H1 (cell line): ENCODE data around the gene GEMIN7. TPM values are rescaled to one million over a fixed set of nuclear protein-coding genes. Genes with fewer than 3 reads are reported as not detected.

ENCODE experiments used
- CTCF ChIA-PET: fragments of 300-600 bp; sonication (Branson Sonifier 250); formaldehyde crosslinking; loops from one replicate; lab custom pipeline; 2021; ENCODE audit not compliant: partially characterized antibody; lab: Charles Lee
- POLR2A ChIA-PET: fragments of 300-600 bp; sonication (Branson Sonifier 250); formaldehyde crosslinking; loops from one replicate; lab custom pipeline; 2021; ENCODE audit warnings: inconsistent platforms; ENCODE audit not compliant: partially characterized antibody; lab: Charles Lee
- DNase-seq, 2 experiments: peaks; one replicate each; pipeline versions ENCODE4 v3.0.0 to v3.0.0-alpha.2; 2010 to 2022; ENCODE audit warnings: low spot score in 2 of 2, low read depth in 1 of 2, mixed read lengths in 1 of 2
- FAIRE-seq: peaks from 2 replicates; lab custom pipeline; 2011; peaks lifted over from hg19 to GRCh38; lab: Jason Lieb, UNC
- H2AFZ ChIP-seq: 2 replicates; pipeline ENCODE4 v1.8.1; 2012; ENCODE audit warnings: low read length, inconsistent platforms
- H2AK5ac ChIP-seq: 2 replicates; pipeline ENCODE4 v1.6.1; 2013; ENCODE audit warnings: low read depth, low read length
- H2BK120ac ChIP-seq: replicated peaks from 2 replicates; pipeline ENCODE3; 2013; ENCODE audit warnings: low read depth, low read length, inconsistent platforms
- H2BK12ac ChIP-seq: 2 replicates; pipeline ENCODE4 v1.6.1; 2013; ENCODE audit warnings: low read depth, low read length
- H2BK15ac ChIP-seq: 2 replicates; pipeline ENCODE4 v1.6.1; 2013; ENCODE audit warnings: low read length
- H2BK20ac ChIP-seq: 2 replicates; pipeline ENCODE4 v1.6.1; 2013; ENCODE audit warnings: low read length
- H2BK5ac ChIP-seq: 2 replicates; pipeline ENCODE4 v1.6.1; 2013; ENCODE audit warnings: low read depth, low read length
- H3K14ac ChIP-seq: 2 replicates; pipeline ENCODE4 v1.6.1; 2013; ENCODE audit warnings: inconsistent platforms; ENCODE audit not compliant: insufficient read length
- H3K18ac ChIP-seq: 2 replicates; pipeline ENCODE4 v1.6.1; 2013; ENCODE audit warnings: low read length; ENCODE audit errors: extremely low read depth
- H3K23ac ChIP-seq: 2 replicates; pipeline ENCODE4 v1.6.1; 2013; ENCODE audit warnings: inconsistent platforms; ENCODE audit not compliant: insufficient read length
- H3K23me2 ChIP-seq: 2 replicates; pipeline ENCODE4 v1.6.1; 2013; ENCODE audit warnings: low read depth, low read length
- H3K27ac ChIP-seq: 2 replicates; pipeline ENCODE4 v1.6.1; 2011; ENCODE audit warnings: low read depth, low read length, inconsistent platforms
- H3K27me3 ChIP-seq, 4 experiments: replicated peaks in 1 of 4; 1 replicate in 1 of 4; 2 replicates in 3 of 4; pipeline versions ENCODE4 v1.6.1 to v1.8.1; 2011 to 2013; ENCODE audit warnings: low read length in 3 of 4, mild to moderate bottlenecking in 3 of 4, inconsistent platforms in 2 of 4, mixed read lengths in 2 of 4, moderate library complexity in 1 of 4; ENCODE audit not compliant: control insufficient read depth in 3 of 4, insufficient read depth in 3 of 4; ENCODE audit errors: extremely low read depth in 1 of 4
- H3K36me3 ChIP-seq, 4 experiments: 2 replicates each; pipeline versions ENCODE4 v1.6.1 to v1.8.1; 2011 to 2013; ENCODE audit warnings: mild to moderate bottlenecking in 4 of 4, low read length in 3 of 4, moderate library complexity in 2 of 4, control low read depth in 1 of 4, inconsistent platforms in 1 of 4; ENCODE audit not compliant: insufficient read depth in 4 of 4, control insufficient read depth in 2 of 4
- H3K4ac ChIP-seq: replicated peaks from 2 replicates; pipeline ENCODE3; 2013; ENCODE audit warnings: low read length, low read depth, mixed read lengths, inconsistent platforms; ENCODE audit not compliant: insufficient read length
- H3K4me1 ChIP-seq, 4 experiments: replicated peaks in 1 of 4; 1 replicate in 1 of 4; 2 replicates in 3 of 4; pipeline versions ENCODE4 v1.6.1 to v1.8.1; 2011 to 2013; ENCODE audit warnings: low read length in 3 of 4, inconsistent platforms in 2 of 4, mixed read lengths in 1 of 4; ENCODE audit not compliant: insufficient read depth in 4 of 4, control insufficient read depth in 3 of 4
- H3K4me2 ChIP-seq, 2 experiments: 2 replicates each; pipeline versions ENCODE4 v1.6.1 to v1.8.1; 2011 to 2013; ENCODE audit warnings: low read depth in 2 of 2, low read length in 2 of 2, control low read depth in 1 of 2, inconsistent platforms in 1 of 2, mild to moderate bottlenecking in 1 of 2; ENCODE audit not compliant: insufficient read depth in 1 of 2
- H3K4me3 ChIP-seq, 4 experiments: fragments of 200-600, 300-600 bp in 1 of 4; sonication (generic), shearing (Covaris generic), sonication (Bioruptor Twin) in 1 of 4; 2 replicates each; pipeline versions ENCODE4 v1.5.1 to v1.8.1; 2011 to 2016; ENCODE audit warnings: low read length in 4 of 4, low read depth in 3 of 4, control low read depth in 2 of 4, inconsistent platforms in 2 of 4, mild to moderate bottlenecking in 2 of 4, mixed read lengths in 1 of 4, moderate library complexity in 1 of 4; ENCODE audit not compliant: insufficient read depth in 2 of 4; ENCODE audit errors: extremely low read depth in 1 of 4
- H3K56ac ChIP-seq: replicated peaks from 2 replicates; pipeline ENCODE3; 2013; ENCODE audit warnings: low read depth, mild to moderate bottlenecking, mixed read lengths, low read length, inconsistent platforms; ENCODE audit not compliant: insufficient read length
- H3K79me1 ChIP-seq: 2 replicates; pipeline ENCODE4 v1.6.1; 2013; ENCODE audit warnings: low read depth, low read length, control low read depth
- H3K79me2 ChIP-seq, 2 experiments: 2 replicates each; pipeline versions ENCODE4 v1.6.1 to v1.8.1; 2012 to 2013; ENCODE audit warnings: low read length in 2 of 2, mild to moderate bottlenecking in 2 of 2, inconsistent platforms in 1 of 2; ENCODE audit not compliant: insufficient read depth in 2 of 2, control insufficient read depth in 1 of 2
- H3K9ac ChIP-seq, 4 experiments: replicated peaks in 1 of 4; 1 replicate in 1 of 4; 2 replicates in 3 of 4; pipeline versions ENCODE4 v1.6.1 to v1.8.1; 2011 to 2013; ENCODE audit warnings: low read depth in 3 of 4, low read length in 3 of 4, control low read depth in 2 of 4, mild to moderate bottlenecking in 2 of 4, moderate library complexity in 2 of 4, inconsistent platforms in 1 of 4; ENCODE audit errors: extremely low read depth in 1 of 4
- H3K9me3 ChIP-seq, 2 experiments: 2 replicates each; pipeline versions ENCODE4 v1.6.1 to v1.8.1; 2012 to 2013; ENCODE audit warnings: mild to moderate bottlenecking in 2 of 2, moderate library complexity in 2 of 2, control low read depth in 1 of 2, inconsistent platforms in 1 of 2, low read depth in 1 of 2, low read length in 1 of 2, mixed read lengths in 1 of 2; ENCODE audit not compliant: insufficient read depth in 2 of 2
- H4K20me1 ChIP-seq, 2 experiments: replicated peaks in 1 of 2; 2 replicates each; pipeline versions ENCODE3 to v1.8.1; 2011 to 2013; ENCODE audit warnings: inconsistent platforms in 2 of 2, low read length in 2 of 2, mild to moderate bottlenecking in 1 of 2; ENCODE audit not compliant: insufficient read depth in 2 of 2, control insufficient read depth in 1 of 2
- H4K5ac ChIP-seq: 2 replicates; pipeline ENCODE4 v1.6.1; 2013; ENCODE audit warnings: low read length, low read depth, mixed read lengths, inconsistent platforms; ENCODE audit not compliant: insufficient read length
- H4K8ac ChIP-seq: 2 replicates; pipeline ENCODE4 v1.8.0; 2013; ENCODE audit warnings: mild to moderate bottlenecking, moderate library complexity, low read length, inconsistent platforms; ENCODE audit not compliant: insufficient read depth; ENCODE audit errors: extremely low read depth
- H4K91ac ChIP-seq: replicated peaks from 2 replicates; pipeline ENCODE3; 2013; ENCODE audit warnings: low read length, mixed read lengths, inconsistent platforms; ENCODE audit not compliant: insufficient read length
- ATF3 ChIP-seq: IDR thresholded peaks from 2 replicates; pipeline ENCODE4 v1.6.1; 2011; ENCODE audit warnings: low read depth, mild to moderate bottlenecking, low read length; ENCODE audit not compliant: insufficient read depth
- CBX5 ChIP-seq: fragments of 300-800, 300-1000 bp; sonication (generic); IDR thresholded peaks from 2 replicates; pipeline ENCODE4 v1.7.1; 2016; ENCODE audit warnings: antibody characterized with exemption, low read length, low read depth
- CREB1 ChIP-seq: IDR thresholded peaks from 2 replicates; pipeline ENCODE4 v1.6.1; 2012; ENCODE audit warnings: inconsistent platforms
- CTCF ChIP-seq, 3 experiments: IDR thresholded peaks; 1 replicate in 2 of 3; 2 replicates in 1 of 3; pipeline versions ENCODE4 v1.5.1 to v1.6.1; 2011; ENCODE audit warnings: low read length in 3 of 3, mild to moderate bottlenecking in 3 of 3, inconsistent platforms in 2 of 3, low read depth in 1 of 3, moderate library complexity in 1 of 3; ENCODE audit not compliant: insufficient read depth in 1 of 3; ENCODE audit errors: control extremely low read depth in 1 of 3
- HDAC2 ChIP-seq, 2 experiments: fragments of 300-600 bp in 1 of 2; sonication (generic) in 1 of 2; IDR thresholded peaks; 2 replicates each; pipeline ENCODE4 v1.6.1; 2011 to 2012; ENCODE audit warnings: low read depth in 2 of 2, low read length in 2 of 2, mild to moderate bottlenecking in 2 of 2, moderate library complexity in 2 of 2, borderline replicate concordance in 1 of 2, inconsistent platforms in 1 of 2
- KDM1A ChIP-seq: fragments of 200-600, 300-600 bp; sonication (generic); IDR thresholded peaks from 2 replicates; pipeline ENCODE4 v1.7.1; 2016; ENCODE audit warnings: mild to moderate bottlenecking, low read length, borderline replicate concordance
- SAP30 ChIP-seq: fragments of 300-600 bp; sonication (generic); IDR thresholded peaks from 2 replicates; pipeline ENCODE4 v1.7.1; 2012; ENCODE audit warnings: low read length, moderate library complexity, mild to moderate bottlenecking, inconsistent platforms; ENCODE audit not compliant: insufficient read depth, insufficient replicate concordance
- WGBS, 2 experiments: shearing (Covaris generic) in 1 of 2; methylation state at CpG; one replicate each; pipeline versions ENCODE4 v1.1.6 to v1.1.7; 2013 to 2015; ENCODE audit warnings: low lambda C conversion rate in 2 of 2, mixed read lengths in 2 of 2, inconsistent platforms in 1 of 2, low coverage in 1 of 2, missing lambda C conversion rate in 1 of 2; ENCODE audit not compliant: insufficient replicate concordance in 2 of 2, insufficient coverage in 1 of 2, insufficient read length in 1 of 2; ENCODE audit errors: extremely low coverage in 1 of 2, missing lambda C conversion rate in 1 of 2; 5-methylcytosine and 5-hydroxymethylcytosine counted together
- polyA plus RNA-seq, 7 experiments: library from polyadenylated mRNA; depleted of rRNA in 3 of 7; stranded (reverse) in 5 of 7; unstranded in 2 of 7; fragments of >200 nt in 5 of 7; fragments of 200-250 nt in 2 of 7; gene quantifications; 1 replicate in 5 of 7; 2 replicates in 1 of 7; 4 replicates in 1 of 7; pipeline versions ENCODE4 v1.2.1 to v1.2.3, GENCODE V29; 2011 to 2013; ENCODE audit warnings: missing spikeins in 2 of 7, mixed read lengths in 2 of 7
- total RNA-seq: library from RNA; stranded (reverse); fragmentation: NEBNext Ultra II Directional; extraction: Animal tissue kit (Norgen Biotek cat#: 25700); gene quantifications from 2 replicates; pipeline ENCODE4 v1.2.1, GENCODE V29; 2021
- TF ChIP-seq, protein P1 (sequence below): IDR thresholded peaks from 2 replicates; pipeline ENCODE4 v1.6.1; 2012; ENCODE audit warnings: inconsistent platforms

GEMIN7 gene
- total and polyA plus RNA-seq, 2 of the 8 experiments (the other 6 are each of a cell fraction or from before 2014, with no cell fraction given), result 48.0 to 91.6 TPM

GRCh38 chr19:45047188-45047797, 31.8 kb upstream of the GEMIN7 start:
- CTCF ChIA-PET, result interaction anchor here (9.7 kb wide), 1 partner anchor 11 kb away, joined by 85 read pairs; no protein-coding TSS in a partner anchor
- WGBS, 2 experiments, result 92% methylated on average over 4 of the region's 7 CpGs; no CpG with 5 or more reads in 1 of the 2 experiments
- H3K14ac ChIP-seq, result no peak overlapping the region
- no peak overlapping the region for H3K56ac ChIP-seq
- no peak for FAIRE-seq
- H3K79me2 ChIP-seq, result peaks cover 0 to 54% of the 10 kb centered on the region in 2 experiments; a peak in 2 of 4 replicates
- no peaks in the 10 kb centered on the region for H3K9me3 ChIP-seq
- H3K27ac ChIP-seq, result no peak overlapping the region
- POLR2A ChIA-PET, result interaction anchor here (0.6 to 1.2 kb wide), 5 partner anchors 9 to 220 kb away, joined by 3 read pairs; partner anchors contain the start of genes APOE, BLOC1S3 and CLASRP
- no peak overlapping the region for H3K23ac ChIP-seq
- no peak overlapping the region for H3K4me2 ChIP-seq
- H3K9ac ChIP-seq, result no peak overlapping the region
- H4K20me1 ChIP-seq, result peaks cover 17% of the 10 kb centered on the region in 2 experiments
- no peak overlapping the region for H3K4me3 ChIP-seq
- no peak overlapping the region for H4K5ac ChIP-seq
- H2BK120ac ChIP-seq, result no peak overlapping the region
- H2AK5ac ChIP-seq, result no peak overlapping the region
- no peak overlapping the region for H3K18ac ChIP-seq
- no peak overlapping the region for H2BK5ac ChIP-seq
- peaks cover 4 to 33% (median 17%) of the 10 kb centered on the region in 4 experiments; a peak in 7 of 8 replicates for H3K36me3 ChIP-seq
- H3K79me1 ChIP-seq, result peaks cover 11% of the 10 kb centered on the region
- H2AFZ ChIP-seq, result no peak overlapping the region
- H2BK12ac ChIP-seq, result no peak overlapping the region
- H4K8ac ChIP-seq, result no peak overlapping the region
- no peak overlapping the region for H2BK20ac ChIP-seq
- no peak overlapping the region for H2BK15ac ChIP-seq
- H3K27me3 ChIP-seq, result no peaks in the 10 kb centered on the region
- no peak overlapping the region for H3K4ac ChIP-seq
- no peak overlapping the region for H4K91ac ChIP-seq
- no peaks in the 10 kb centered on the region for H3K4me1 ChIP-seq
- no peaks in the 10 kb centered on the region for H3K23me2 ChIP-seq
- DNase-seq, result no peak
- TF ChIP-seq CBX5 (no peak), KDM1A (no peak), CTCF (IDR thresholded peaks at IDR 0.05; ENCODE audit: control extremely low read depth in 1 of 3, insufficient read depth in 1 of 3, low read depth in 1 of 3, low read length in 3 of 3) (no peak), HDAC2 (IDR thresholded peaks at IDR 0.05; ENCODE audit: borderline replicate concordance in 1 of 2, low read depth in 2 of 2, low read length in 2 of 2) (no peak), ATF3 (no peak), SAP30 (no peak), CREB1 (no peak)
- TF ChIP-seq, protein P1, sequence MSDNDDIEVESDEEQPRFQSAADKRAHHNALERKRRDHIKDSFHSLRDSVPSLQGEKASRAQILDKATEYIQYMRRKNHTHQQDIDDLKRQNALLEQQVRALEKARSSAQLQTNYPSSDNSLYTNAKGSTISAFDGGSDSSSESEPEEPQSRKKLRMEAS, result no peak
